Spleen (tissue), 11 donors: Measurements from ENCODE around the gene FBXO45. TPM values are rescaled to one million over a fixed set of nuclear protein-coding genes. Genes with fewer than 3 reads are reported as not detected.
A peak's percentile ranks its signal among the peaks of the same experiment; 100 is the strongest.

Experiments
- DNase-seq: peaks from one replicate; pipeline ENCODE4 v3.0.0-alpha.2; 2020
- H3K27ac ChIP-seq, 8 donors: fragments of 200-600 bp; sonication (generic) in 7 of 8; 1 replicate in 4 of 8; 2 replicates in 4 of 8; pipeline versions ENCODE4 v1.5.0 to v1.8.0; 2016 to 2021; ENCODE audit warnings: inconsistent platforms in 4 of 8, mild to moderate bottlenecking in 4 of 8, moderate library complexity in 1 of 8
- H3K27me3 ChIP-seq, 7 donors: fragments of 200-600 bp; sonication (generic) in 6 of 7; replicated peaks in 1 of 7; 1 replicate in 4 of 7; 2 replicates in 3 of 7; pipeline versions ENCODE4 v1.5.0 to v1.8.0; 2016 to 2021; ENCODE audit warnings: inconsistent platforms in 3 of 7, mild to moderate bottlenecking in 1 of 7
- H3K36me3 ChIP-seq, 6 donors: fragments of 200-600 bp; sonication (generic) in 5 of 6; 1 replicate in 4 of 6; 2 replicates in 2 of 6; pipeline versions ENCODE4 v1.5.0 to v1.8.0; 2016 to 2021; ENCODE audit warnings: inconsistent platforms in 2 of 6
- H3K4me1 ChIP-seq, 6 donors: fragments of 200-600 bp; sonication (generic) in 5 of 6; 1 replicate in 3 of 6; 2 replicates in 3 of 6; pipeline versions ENCODE4 v1.5.0 to v1.8.0; 2016 to 2021; ENCODE audit warnings: inconsistent platforms in 3 of 6
- H3K4me3 ChIP-seq, 8 donors: fragments of 200-600 bp; sonication (generic) in 7 of 8; 1 replicate in 4 of 8; 2 replicates in 4 of 8; pipeline versions ENCODE4 v1.5.0 to v1.8.0; 2016 to 2021; ENCODE audit warnings: inconsistent platforms in 4 of 8, mild to moderate bottlenecking in 4 of 8, moderate library complexity in 2 of 8
- H3K9me3 ChIP-seq, 8 donors: fragments of 200-600 bp; sonication (generic) in 7 of 8; 1 replicate in 4 of 8; 2 replicates in 4 of 8; pipeline versions ENCODE4 v1.5.0 to v1.8.0; 2016 to 2021; ENCODE audit warnings: inconsistent platforms in 4 of 8
- CTCF ChIP-seq, 11 experiments: fragments of 200-600 bp in 7 of 11; fragments of 450-650 bp in 4 of 11; sonication (generic) in 4 of 11; IDR thresholded peaks in 8 of 11; conservative IDR thresholded peaks in 3 of 11; 1 replicate in 7 of 11; 2 replicates in 4 of 11; pipeline versions ENCODE4 v1.4.0 to v1.8.0; 2016 to 2021; ENCODE audit warnings: antibody characterized with exemption in 11 of 11, inconsistent platforms in 4 of 11, mild to moderate bottlenecking in 1 of 11
- POLR2A ChIP-seq, 3 donors: fragments of 450-650 bp; IDR thresholded peaks; one replicate each; pipeline ENCODE4 v1.5.1; 2017; ENCODE audit warnings: antibody characterized with exemption in 3 of 3, mild to moderate bottlenecking in 1 of 3
- POLR2AphosphoS5 ChIP-seq, 3 donors: sonication (generic); formaldehyde crosslinking; IDR thresholded peaks; one replicate each; pipeline ENCODE4 v1.5.1; 2017; ENCODE audit warnings: antibody characterized with exemption in 3 of 3
- WGBS, 5 donors: extraction: QIAGEN DNeasy Blood & Tissue Kit in 3 of 5; methylation state at CpG; one replicate each; pipeline versions ENCODE4 v1.1.5 to v1.1.7; 2013 to 2018; 5-methylcytosine and 5-hydroxymethylcytosine counted together
- intact Hi-C: fragments of 100-400 bp; cut with DNase I; formaldehyde crosslinking; loops from one replicate; pipeline ENCODE4 v1.15.0; 2023; ENCODE audit warnings: low total_unique reads
- polyA plus RNA-seq, 3 donors: library from polyadenylated mRNA; stranded (reverse); fragments of 200-250 nt; gene quantifications; one replicate each; pipeline ENCODE4 v1.2.1, GENCODE V29; 2013
- total RNA-seq, 7 donors: library from RNA; depleted of rRNA in 3 of 7; stranded (reverse); fragments of >200 nt in 3 of 7; fragmentation: NEBNext Ultra II Directional in 4 of 7; extraction: Animal tissue kit (Norgen Biotek cat#: 25700) in 4 of 7; gene quantifications; one replicate each; pipeline versions ENCODE4 v1.1.0 to v1.2.1, GENCODE V29; 2016 to 2021
- donor health status: healthy with polysubstance abuse.
- donor health status: DM: no; HTN: no; CAD: no; lungs with moderate emphysema.
- donor health status: DM: no; HTN: no; CAD: no.
- donor health status: Bipolar disorder and iron deficiency.
- donor health status: healthy.
- donor health status: DM: no; HTN: no; CAD: no.
- donor health status: DM: yes; HTN: yes; CAD: no.

Gene FBXO45
- total and polyA plus RNA-seq, 10 donors, result 2.3 to 11.7 (median 7.5) TPM

GRCh38 chr3:196531418-196531817 is 37.0 kb upstream of the FBXO45 start:
- WGBS, 5 donors, result 72 to 95% (median 85%) methylated on average over 4 of the region's 4 CpGs
- TF ChIP-seq POLR2AphosphoS5 (IDR thresholded peaks at IDR 0.05) (no peak), CTCF (IDR thresholded peaks at IDR 0.05 in 8 of 11, conservative IDR thresholded peaks at IDR 0.05 in 3 of 11) (no peak), POLR2A (IDR thresholded peaks at IDR 0.05) (no peak)
- H3K36me3 ChIP-seq, result no peaks in the 10 kb centered on the region
- H3K4me3 ChIP-seq, result no peak overlapping the region
- no peak for DNase-seq
- H3K9me3 ChIP-seq, result peaks cover 0 to 6% (median 0%) of the 10 kb centered on the region in 8 donors
- H3K4me1 ChIP-seq, result peaks cover 0 to 15% (median 3%) of the 10 kb centered on the region in 6 donors
- intact Hi-C loops, result no loop called here
- H3K27me3 ChIP-seq, result peaks cover 0 to 5% (median 0%) of the 10 kb centered on the region in 7 donors
- no peak overlapping the region for H3K27ac ChIP-seq

GRCh38 chr3:196533260-196533681 is 35.2 kb upstream of the FBXO45 start:
- WGBS, 5 donors, result 55 to 76% (median 61%) methylated on average over 14 of the region's 14 CpGs
- peaks cover 0 to 9% (median 0%) of the 10 kb centered on the region in 7 donors for H3K27me3 ChIP-seq
- DNase-seq, result no peak
- TF ChIP-seq CTCF (IDR thresholded peaks at IDR 0.05 in 8 of 11, conservative IDR thresholded peaks at IDR 0.05 in 3 of 11) (no peak), POLR2A (IDR thresholded peaks at IDR 0.05) (no peak), POLR2AphosphoS5 (IDR thresholded peaks at IDR 0.05) (no peak)
- peaks cover 0 to 6% (median 0%) of the 10 kb centered on the region in 8 donors for H3K9me3 ChIP-seq
- peaks cover 0 to 15% (median 5%) of the 10 kb centered on the region in 6 donors for H3K4me1 ChIP-seq
- H3K27ac ChIP-seq, result no peak overlapping the region
- no peaks in the 10 kb centered on the region for H3K36me3 ChIP-seq
- H3K4me3 ChIP-seq, result no peak overlapping the region
- intact Hi-C loops, result no loop called here

- no peak for DNase-seq
- peaks cover 0 to 5% (median 0%) of the 10 kb centered on the region in 6 donors for H3K4me1 ChIP-seq
- no peaks in the 10 kb centered on the region for H3K9me3 ChIP-seq
- H3K36me3 ChIP-seq, result no peaks in the 10 kb centered on the region
- no peak overlapping the region for H3K4me3 ChIP-seq
- intact Hi-C loops, result no loop called here
- no peak overlapping the region for H3K27ac ChIP-seq
- no peak for TF ChIP-seq POLR2AphosphoS5 (IDR thresholded peaks at IDR 0.05)
- peak in 9 of 11 experiments; percentile 35 to 77 (median 69) for TF ChIP-seq CTCF (IDR thresholded peaks at IDR 0.05 in 8 of 11, conservative IDR thresholded peaks at IDR 0.05 in 3 of 11)
- peaks cover 0 to 4% (median 0%) of the 10 kb centered on the region in 7 donors for H3K27me3 ChIP-seq
- WGBS, 5 donors, result 42 to 50% (median 48%) methylated on average over 18 of the region's 18 CpGs
These were observed 31.0 kb upstream of the FBXO45 start for GRCh38 chr3:196537319-196537984.

- Histone ChIP-seq H3K27me3 (peaks cover 0 to 4% (median 0%) of the 10 kb centered on the region in 7 donors), H3K27ac (no peak overlapping the region), H3K4me1 (peaks cover 0 to 5% (median 0%) of the 10 kb centered on the region in 6 donors), H3K9me3 (no peaks in the 10 kb centered on the region), H3K36me3 (no peaks in the 10 kb centered on the region), H3K4me3 (no peak overlapping the region)
- DNase-seq, result no peak
- 91 to 94% (median 92%) methylated on average over 6 of the region's 6 CpGs for WGBS, 5 donors
- intact Hi-C loops, result no loop called here
- TF ChIP-seq POLR2AphosphoS5 (IDR thresholded peaks at IDR 0.05) (no peak), CTCF (IDR thresholded peaks at IDR 0.05 in 8 of 11, conservative IDR thresholded peaks at IDR 0.05 in 3 of 11) (no peak), POLR2A (IDR thresholded peaks at IDR 0.05) (no peak)
These were observed 26.6 kb upstream of the FBXO45 start for GRCh38 chr3:196541684-196542445.
